Neural cell (in vitro differentiated cells): ENCODE data around the gene TMEM181. TPM values are rescaled to one million over a fixed set of nuclear protein-coding genes. Genes with fewer than 3 reads are reported as not detected.

Experiments used
- H2AFZ ChIP-seq: fragments of 200-600, 300-800 bp; sonication (generic), shearing (Covaris generic); 2 replicates; pipeline ENCODE4 v1.6.0; 2014; ENCODE audit warnings: low read depth, mild to moderate bottlenecking, antibody characterized with exemption, low read length, moderate library complexity
- H3F3A ChIP-seq: fragments of 200-600 bp; shearing (Covaris generic); 2 replicates; pipeline ENCODE4 v1.6.1; 2016; ENCODE audit warnings: mild to moderate bottlenecking, moderate library complexity, mixed read lengths, antibody characterized with exemption, low read length; ENCODE audit not compliant: insufficient read depth, poor library complexity, severe bottlenecking
- H3K27ac ChIP-seq: fragments of 200-600, 300-800 bp; sonication (generic), shearing (Covaris generic); 2 replicates; pipeline ENCODE4 v1.5.1; 2014; ENCODE audit warnings: mild to moderate bottlenecking, low read length, moderate library complexity
- H3K27me3 ChIP-seq: fragments of 300-800, 200-600 bp; sonication (generic), shearing (Covaris generic); 2 replicates; pipeline ENCODE4 v1.6.0; 2014; ENCODE audit warnings: mild to moderate bottlenecking, low read depth, low read length, moderate library complexity; ENCODE audit not compliant: insufficient read depth
- H3K36me3 ChIP-seq: fragments of 300-800, 200-600 bp; sonication (generic), shearing (Covaris generic); 2 replicates; pipeline ENCODE4 v1.5.1; 2014; ENCODE audit warnings: mild to moderate bottlenecking, antibody characterized with exemption, low read length, moderate library complexity; ENCODE audit not compliant: insufficient read depth
- H3K4me2 ChIP-seq: fragments of 300-800, 200-600 bp; sonication (generic), shearing (Covaris generic); 2 replicates; pipeline ENCODE4 v1.6.0; 2014; ENCODE audit warnings: mild to moderate bottlenecking, low read length
- H3K4me3 ChIP-seq: fragments of 300-800, 200-600 bp; sonication (generic), shearing (Covaris generic); 2 replicates; pipeline ENCODE4 v1.5.1; 2014; ENCODE audit warnings: mild to moderate bottlenecking, low read length, moderate library complexity
- H3K79me2 ChIP-seq: fragments of 200-600 bp; shearing (Covaris generic); replicated peaks from 2 replicates; pipeline ENCODE4 v1.6.0; 2014; ENCODE audit warnings: mild to moderate bottlenecking, low read length, moderate library complexity; ENCODE audit not compliant: insufficient read depth
- H3K9ac ChIP-seq: fragments of 300-800, 200-600 bp; sonication (generic), shearing (Covaris generic); 2 replicates; pipeline ENCODE4 v1.6.1; 2016; ENCODE audit warnings: mild to moderate bottlenecking, low read length, mixed read lengths
- H3K9me2 ChIP-seq: fragments of 200-600 bp; shearing (Covaris generic); 2 replicates; pipeline ENCODE4 v1.6.1; 2016; ENCODE audit warnings: mild to moderate bottlenecking, low read length, mixed read lengths; ENCODE audit not compliant: insufficient read depth
- H3K9me3 ChIP-seq: fragments of 200-600, 300-800 bp; sonication (generic), shearing (Covaris generic); 2 replicates; pipeline ENCODE4 v1.6.1; 2016; ENCODE audit warnings: mild to moderate bottlenecking, mixed run types, low read length, moderate library complexity, mixed read lengths
- H4K20me1 ChIP-seq: fragments of 200-600 bp; shearing (Covaris generic); 2 replicates; pipeline ENCODE4 v1.6.1; 2016; ENCODE audit warnings: mild to moderate bottlenecking, mixed run types; ENCODE audit not compliant: insufficient read depth
- EP300 ChIP-seq: fragments of 450-650 bp; conservative IDR thresholded peaks from 2 replicates; pipeline ENCODE4 v1.6.1; 2014; ENCODE audit warnings: antibody characterized with exemption, mild to moderate bottlenecking, moderate library complexity; ENCODE audit not compliant: poor library complexity, severe bottlenecking
- EZH2 ChIP-seq: fragments of 200-600, 300-800 bp; shearing (Covaris generic), sonication (generic); IDR thresholded peaks from 2 replicates; pipeline ENCODE4 v1.6.1; 2014; ENCODE audit warnings: antibody characterized with exemption, low read length, borderline replicate concordance, mild to moderate bottlenecking; ENCODE audit not compliant: insufficient read depth, poor library complexity, severe bottlenecking
- MXI1 ChIP-seq: fragments of 450-650 bp; conservative IDR thresholded peaks from 2 replicates; pipeline ENCODE4 v1.6.1; 2014; ENCODE audit warnings: antibody characterized with exemption, mild to moderate bottlenecking; ENCODE audit not compliant: poor library complexity, severe bottlenecking
- POLR2AphosphoS5 ChIP-seq: IDR thresholded peaks from 2 replicates; pipeline ENCODE4 v1.6.1; 2012
- RAD21 ChIP-seq: fragments of 450-650 bp; conservative IDR thresholded peaks from 2 replicates; pipeline ENCODE4 v1.6.1; 2014; ENCODE audit warnings: antibody characterized with exemption, mild to moderate bottlenecking, moderate library complexity
- SMC3 ChIP-seq: fragments of 450-650 bp; conservative IDR thresholded peaks from 2 replicates; pipeline ENCODE4 v1.6.1; 2014; ENCODE audit warnings: antibody characterized with exemption, mild to moderate bottlenecking, moderate library complexity; ENCODE audit not compliant: poor library complexity
- TAF1 ChIP-seq: IDR thresholded peaks from 2 replicates; pipeline ENCODE4 v1.6.1; 2012; ENCODE audit warnings: low read depth
- polyA plus RNA-seq: library from polyadenylated mRNA; depleted of rRNA; stranded (reverse); fragments of >200 nt; gene quantifications from 2 replicates; pipeline ENCODE4 v1.2.3, GENCODE V29; 2014
- TF ChIP-seq, protein P1 (sequence below): fragments of 450-650 bp; IDR thresholded peaks from 2 replicates; pipeline ENCODE4 v1.5.1; 2014; ENCODE audit warnings: antibody characterized with exemption, mild to moderate bottlenecking, moderate library complexity; ENCODE audit not compliant: poor library complexity, severe bottlenecking
- TF ChIP-seq, protein P2 (sequence below): IDR thresholded peaks from 2 replicates; pipeline ENCODE4 v1.6.1; 2012; ENCODE audit warnings: borderline replicate concordance

TMEM181 gene
- polyA plus RNA-seq, 1 donor from 2014 or later = 47.6 TPM

DNA sequence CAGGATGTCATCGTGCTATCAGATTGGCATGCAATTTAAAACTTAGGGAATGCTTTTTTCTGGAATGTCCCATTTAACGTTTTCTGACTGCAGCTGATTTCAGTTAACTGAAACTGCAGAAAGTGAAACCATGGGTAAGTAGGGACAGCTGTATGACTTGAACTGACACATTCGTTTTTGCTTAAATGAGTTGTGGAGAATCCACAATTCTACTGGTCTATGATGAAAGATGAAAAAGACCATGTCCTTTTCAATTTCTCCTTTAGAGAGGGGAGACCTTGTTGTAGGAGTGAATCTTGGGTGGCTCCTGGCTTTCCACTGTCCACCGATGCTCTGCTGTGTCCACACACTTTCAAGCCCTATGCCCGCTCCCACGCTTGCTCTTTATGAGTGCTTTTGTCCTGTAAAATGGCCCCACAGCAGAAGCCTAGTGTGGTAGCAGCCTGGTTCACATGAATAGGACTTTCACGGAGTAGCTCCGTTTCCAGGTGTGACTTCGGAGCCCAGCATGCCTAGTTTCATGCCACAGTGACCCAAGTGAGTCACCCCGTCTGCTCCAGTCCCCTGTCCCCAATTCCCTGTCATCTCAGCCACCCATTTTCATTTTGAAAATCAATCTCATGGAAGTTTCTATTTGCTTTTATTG lies 62.8 kb downstream of the TMEM181 start (continued):
- TF ChIP-seq EZH2 = no peak

DNA sequence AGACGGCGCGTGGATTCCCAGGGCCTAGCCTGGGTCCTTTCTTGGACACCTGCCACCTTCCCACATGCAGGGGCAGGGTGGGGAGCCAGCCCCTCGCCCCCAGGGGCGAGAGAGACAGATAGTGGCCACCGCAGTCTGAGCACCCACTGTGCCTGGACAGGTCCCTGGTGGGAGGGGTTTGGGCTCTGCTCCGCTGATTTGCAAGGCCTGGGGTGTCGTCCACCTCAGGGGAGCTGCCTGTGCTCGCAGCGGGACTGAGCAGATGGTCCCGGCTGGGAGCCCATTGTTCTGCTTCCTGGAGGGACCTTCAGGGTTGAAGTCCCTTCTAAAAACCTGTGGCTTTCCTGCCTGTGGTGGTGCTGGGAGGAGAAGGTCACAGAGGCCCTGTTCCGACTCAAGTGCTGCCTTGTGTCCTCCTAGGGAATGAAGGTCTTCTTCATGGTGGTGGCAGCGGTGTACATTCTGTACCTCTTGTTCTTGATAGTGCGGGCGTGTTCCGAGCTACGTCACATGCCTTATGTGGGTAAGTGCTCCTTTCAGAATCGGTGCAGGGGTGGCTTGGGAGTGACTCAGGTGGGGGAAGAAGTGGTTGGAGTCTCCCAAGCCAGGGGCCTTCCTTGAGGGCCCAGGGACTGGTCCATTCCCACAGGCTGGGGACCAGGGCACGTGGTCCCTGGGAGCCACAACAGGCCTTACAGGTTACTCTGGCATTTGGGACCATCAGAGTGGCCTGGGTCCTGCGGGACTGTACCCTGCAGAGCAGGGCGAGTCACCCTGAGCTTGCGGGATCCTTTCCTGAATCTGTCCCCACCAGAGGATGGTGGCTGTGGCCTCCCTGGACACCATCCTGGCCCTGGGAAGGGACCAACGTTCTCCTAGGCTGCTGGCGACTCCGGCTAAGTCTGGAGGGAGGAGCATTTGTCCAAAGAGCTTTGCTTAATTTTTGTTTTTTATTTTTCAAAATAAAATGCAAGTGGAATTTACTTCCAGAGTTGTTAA lies 65.1 kb downstream of the TMEM181 start:
- no peak for TF ChIP-seq SMC3
- no peak for TF ChIP-seq POLR2AphosphoS5
- no peak for TF ChIP-seq EZH2
- TF ChIP-seq TAF1 = no peak
- TF ChIP-seq, protein P1, sequence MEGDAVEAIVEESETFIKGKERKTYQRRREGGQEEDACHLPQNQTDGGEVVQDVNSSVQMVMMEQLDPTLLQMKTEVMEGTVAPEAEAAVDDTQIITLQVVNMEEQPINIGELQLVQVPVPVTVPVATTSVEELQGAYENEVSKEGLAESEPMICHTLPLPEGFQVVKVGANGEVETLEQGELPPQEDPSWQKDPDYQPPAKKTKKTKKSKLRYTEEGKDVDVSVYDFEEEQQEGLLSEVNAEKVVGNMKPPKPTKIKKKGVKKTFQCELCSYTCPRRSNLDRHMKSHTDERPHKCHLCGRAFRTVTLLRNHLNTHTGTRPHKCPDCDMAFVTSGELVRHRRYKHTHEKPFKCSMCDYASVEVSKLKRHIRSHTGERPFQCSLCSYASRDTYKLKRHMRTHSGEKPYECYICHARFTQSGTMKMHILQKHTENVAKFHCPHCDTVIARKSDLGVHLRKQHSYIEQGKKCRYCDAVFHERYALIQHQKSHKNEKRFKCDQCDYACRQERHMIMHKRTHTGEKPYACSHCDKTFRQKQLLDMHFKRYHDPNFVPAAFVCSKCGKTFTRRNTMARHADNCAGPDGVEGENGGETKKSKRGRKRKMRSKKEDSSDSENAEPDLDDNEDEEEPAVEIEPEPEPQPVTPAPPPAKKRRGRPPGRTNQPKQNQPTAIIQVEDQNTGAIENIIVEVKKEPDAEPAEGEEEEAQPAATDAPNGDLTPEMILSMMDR = no peak
- TF ChIP-seq MXI1 = no peak
- Histone ChIP-seq H3K4me2 (no peak overlapping the region), H3K9me2 (no peaks in the 10 kb centered on the region), H3K36me3 (peaks cover 8% of the 10 kb centered on the region), H3K9ac (no peak overlapping the region), H3K27ac (no peak overlapping the region), H3K9me3 (no peaks in the 10 kb centered on the region), H4K20me1 (no peaks in the 10 kb centered on the region), H3K27me3 (no peaks in the 10 kb centered on the region), H3K4me3 (no peak overlapping the region), H2AFZ (no peak overlapping the region), H3K79me2 (no peaks in the 10 kb centered on the region), H3F3A (no peaks in the 10 kb centered on the region)

DNA sequence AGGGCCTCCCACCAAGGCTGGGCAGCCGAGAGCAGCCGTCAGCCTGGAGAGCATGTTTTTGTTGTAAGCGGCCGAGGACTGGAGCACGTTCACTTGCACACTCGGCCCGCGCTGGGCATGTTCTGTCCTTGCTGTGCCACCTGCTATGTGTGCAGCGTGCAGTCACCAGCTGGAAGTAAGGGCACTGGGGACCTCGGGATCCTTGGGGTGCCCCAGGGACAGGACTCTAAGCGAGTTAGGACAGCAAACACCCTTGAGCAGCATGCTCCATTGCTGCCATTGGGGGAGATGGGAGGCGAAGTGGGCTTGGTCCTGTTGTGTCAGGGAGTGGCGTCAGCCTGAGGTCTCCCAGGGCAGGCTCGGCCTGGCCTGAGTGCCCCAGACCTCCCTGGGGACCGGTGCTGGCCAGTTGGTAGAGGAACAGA lies 66.0 kb downstream of the TMEM181 start:
- Histone ChIP-seq H3F3A (no peaks in the 10 kb centered on the region), H3K27me3 (no peaks in the 10 kb centered on the region), H3K36me3 (peaks cover 8% of the 10 kb centered on the region)

More for the DNA sequence above, 66.0 kb downstream of the TMEM181 start:
- no peak overlapping the region for H3K27ac ChIP-seq
- TF ChIP-seq EP300 (no peak), POLR2AphosphoS5 (no peak), EZH2 (no peak), RAD21 (no peak), MXI1 (no peak), SMC3 (no peak)
- TF ChIP-seq, protein P2, sequence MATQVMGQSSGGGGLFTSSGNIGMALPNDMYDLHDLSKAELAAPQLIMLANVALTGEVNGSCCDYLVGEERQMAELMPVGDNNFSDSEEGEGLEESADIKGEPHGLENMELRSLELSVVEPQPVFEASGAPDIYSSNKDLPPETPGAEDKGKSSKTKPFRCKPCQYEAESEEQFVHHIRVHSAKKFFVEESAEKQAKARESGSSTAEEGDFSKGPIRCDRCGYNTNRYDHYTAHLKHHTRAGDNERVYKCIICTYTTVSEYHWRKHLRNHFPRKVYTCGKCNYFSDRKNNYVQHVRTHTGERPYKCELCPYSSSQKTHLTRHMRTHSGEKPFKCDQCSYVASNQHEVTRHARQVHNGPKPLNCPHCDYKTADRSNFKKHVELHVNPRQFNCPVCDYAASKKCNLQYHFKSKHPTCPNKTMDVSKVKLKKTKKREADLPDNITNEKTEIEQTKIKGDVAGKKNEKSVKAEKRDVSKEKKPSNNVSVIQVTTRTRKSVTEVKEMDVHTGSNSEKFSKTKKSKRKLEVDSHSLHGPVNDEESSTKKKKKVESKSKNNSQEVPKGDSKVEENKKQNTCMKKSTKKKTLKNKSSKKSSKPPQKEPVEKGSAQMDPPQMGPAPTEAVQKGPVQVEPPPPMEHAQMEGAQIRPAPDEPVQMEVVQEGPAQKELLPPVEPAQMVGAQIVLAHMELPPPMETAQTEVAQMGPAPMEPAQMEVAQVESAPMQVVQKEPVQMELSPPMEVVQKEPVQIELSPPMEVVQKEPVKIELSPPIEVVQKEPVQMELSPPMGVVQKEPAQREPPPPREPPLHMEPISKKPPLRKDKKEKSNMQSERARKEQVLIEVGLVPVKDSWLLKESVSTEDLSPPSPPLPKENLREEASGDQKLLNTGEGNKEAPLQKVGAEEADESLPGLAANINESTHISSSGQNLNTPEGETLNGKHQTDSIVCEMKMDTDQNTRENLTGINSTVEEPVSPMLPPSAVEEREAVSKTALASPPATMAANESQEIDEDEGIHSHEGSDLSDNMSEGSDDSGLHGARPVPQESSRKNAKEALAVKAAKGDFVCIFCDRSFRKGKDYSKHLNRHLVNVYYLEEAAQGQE = no peak
- TF ChIP-seq, protein P1 = no peak
- H4K20me1 ChIP-seq = no peaks in the 10 kb centered on the region
- H3K4me2 ChIP-seq = no peak overlapping the region
- no peaks in the 10 kb centered on the region for H3K9me3 ChIP-seq
- H3K4me3 ChIP-seq = no peak overlapping the region
- H2AFZ ChIP-seq = no peak overlapping the region
- no peaks in the 10 kb centered on the region for H3K79me2 ChIP-seq
- H3K9ac ChIP-seq = no peak overlapping the region
- H3K9me2 ChIP-seq = no peaks in the 10 kb centered on the region
